Jurkat, Clone E6-1 (cell line): ENCODE results near the gene ACAP2. TPM values are rescaled to one million over a fixed set of nuclear protein-coding genes. Genes with fewer than 3 reads are reported as not detected.
A peak's percentile ranks its signal among the peaks of the same experiment; 100 is the strongest.
"Not testable (repeated sequence)": the region's sequence is repeated elsewhere in the genome, so short reads cannot be mapped to it uniquely, and the experiment has no call there.

Source experiments
- DNase-seq: peaks from one replicate; pipeline ENCODE4 v3.0.0-alpha.2; 2011; ENCODE audit warnings: low read depth, low spot score
- H3K4me3 ChIP-seq: 2 replicates; pipeline ENCODE4 v1.5.1; 2011; ENCODE audit warnings: mild to moderate bottlenecking, low read length, control low read depth, moderate library complexity
- polyA plus RNA-seq: library from polyadenylated mRNA; unstranded; fragments of >200 nt; gene quantifications from one replicate; pipeline ENCODE4 v1.2.1, GENCODE V29; 2012; ENCODE audit warnings: missing spikeins; ENCODE audit not compliant: insufficient read length, insufficient read depth

Gene ACAP2
- 12.5 TPM for polyA plus RNA-seq

DNA sequence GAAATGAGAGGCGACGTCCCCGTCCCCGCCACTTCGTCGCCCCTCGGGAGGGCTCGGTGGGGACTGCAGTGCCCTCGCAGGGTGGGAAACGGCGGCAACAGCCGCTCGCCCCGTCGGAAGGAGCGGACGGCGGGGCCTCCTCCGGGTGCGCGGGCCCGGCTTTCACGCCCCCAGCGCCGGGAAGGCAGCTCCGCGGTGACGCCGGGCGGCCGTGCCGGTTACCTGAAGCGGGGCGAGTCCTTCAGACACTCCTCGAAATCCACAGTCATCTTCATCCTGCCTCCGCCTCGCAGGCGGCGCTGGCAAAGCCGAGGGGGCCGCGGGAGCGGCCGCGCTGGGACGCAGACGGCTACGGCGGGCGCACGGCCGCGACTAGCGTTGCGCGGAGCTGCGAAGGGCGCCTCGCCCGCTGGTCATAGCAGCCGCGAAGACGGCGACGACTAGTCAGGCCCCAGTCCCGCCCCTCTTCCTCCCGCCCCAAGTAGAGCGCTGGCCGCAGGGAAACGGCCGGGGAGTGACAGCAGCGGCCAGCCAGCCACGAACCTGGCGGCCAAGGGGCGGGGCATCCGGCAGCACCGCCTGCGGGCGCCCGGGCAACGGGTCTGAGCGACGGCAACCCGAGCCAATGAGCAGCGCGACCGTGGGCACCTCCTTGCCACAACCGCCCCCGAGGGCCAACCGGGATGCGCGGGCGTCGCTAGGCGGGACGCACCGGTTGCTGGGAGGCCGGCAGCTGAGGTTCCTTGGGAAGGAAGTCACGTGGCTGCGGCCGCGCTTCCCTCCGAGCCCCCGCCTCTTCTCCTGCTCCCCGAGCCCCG, at the start of gene ACAP2:
TSS of gene ACAP2 (minus strand) at position 448 of the 818 bp plus-strand sequence. CDS start at position 275, 173 bp downstream.
- peak within 1 kb of the TSS; percentile 83 for H3K4me3 ChIP-seq
- peak; percentile 97 for DNase-seq

DNA sequence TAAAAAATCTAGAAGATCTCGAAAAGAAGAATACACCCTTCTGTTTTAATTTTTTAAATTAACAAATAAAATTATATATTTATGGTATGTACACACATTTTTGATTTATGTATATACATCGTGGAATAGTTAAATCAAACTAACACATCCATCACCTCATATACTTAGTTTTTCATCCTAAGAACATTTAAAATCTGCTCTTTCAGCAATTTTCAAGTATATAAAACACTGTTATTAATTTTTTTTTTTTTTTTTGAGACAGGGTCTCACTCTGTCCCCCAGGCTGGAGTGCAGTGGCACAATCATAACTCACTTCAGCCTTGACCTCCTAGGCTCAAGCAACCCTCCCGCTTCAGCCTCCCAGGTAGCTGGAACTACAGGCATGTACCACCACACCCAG, 32.8 kb upstream of the ACAP2 start:
- no peak for DNase-seq
- H3K4me3 ChIP-seq: no peak overlapping the region

DNA sequence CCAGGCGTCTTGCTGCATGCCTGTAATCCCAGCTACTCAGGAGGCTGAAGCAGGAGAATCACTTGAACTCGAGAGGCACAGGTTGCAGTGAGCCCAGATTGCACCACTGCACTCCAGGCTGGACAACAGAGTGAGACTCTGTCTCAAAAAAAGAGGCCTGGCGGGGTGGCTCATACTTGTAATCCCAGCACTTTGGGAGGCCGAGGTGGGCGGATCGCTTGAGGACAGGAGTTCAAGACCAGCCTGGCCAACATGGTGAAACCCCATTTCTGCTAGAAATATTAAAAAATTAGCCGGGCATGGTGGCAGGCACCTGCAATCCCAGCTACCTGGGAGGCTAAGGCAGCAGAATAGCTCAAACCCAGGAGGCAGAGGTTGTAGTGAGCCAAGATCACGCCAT, 32.3 kb upstream of the ACAP2 start:
- H3K4me3 ChIP-seq, DNase-seq: not testable (repeated sequence)

- no peak overlapping the region for H3K4me3 ChIP-seq
- no peak for DNase-seq
Measured at GRCh38 chr3:195468841-195469240, 26.0 kb upstream of the ACAP2 start.

DNA sequence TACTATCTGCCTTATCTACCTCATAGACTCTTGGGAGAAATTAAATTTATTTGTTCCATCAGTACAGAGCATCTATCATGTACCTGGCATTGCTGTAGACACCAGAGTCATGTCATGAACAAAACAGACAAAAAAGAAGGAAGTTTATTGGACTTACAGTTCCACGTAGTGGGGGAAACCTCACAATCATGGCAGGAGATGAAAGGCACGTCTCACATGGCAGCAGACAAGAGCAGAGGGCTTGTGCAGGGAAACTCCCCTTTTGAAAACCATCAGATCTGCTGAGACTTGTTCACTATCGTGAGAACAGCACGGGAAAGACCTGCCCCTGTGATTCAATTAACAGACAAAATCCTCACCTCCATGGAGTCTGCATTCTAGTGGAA, 25.6 kb upstream of the ACAP2 start:
- no peak for DNase-seq
- H3K4me3 ChIP-seq: no peak overlapping the region

- H3K4me3 ChIP-seq: no peak overlapping the region
- no peak for DNase-seq
Measured at GRCh38 chr3:195467641-195468390, 25.0 kb upstream of the ACAP2 start.

DNA sequence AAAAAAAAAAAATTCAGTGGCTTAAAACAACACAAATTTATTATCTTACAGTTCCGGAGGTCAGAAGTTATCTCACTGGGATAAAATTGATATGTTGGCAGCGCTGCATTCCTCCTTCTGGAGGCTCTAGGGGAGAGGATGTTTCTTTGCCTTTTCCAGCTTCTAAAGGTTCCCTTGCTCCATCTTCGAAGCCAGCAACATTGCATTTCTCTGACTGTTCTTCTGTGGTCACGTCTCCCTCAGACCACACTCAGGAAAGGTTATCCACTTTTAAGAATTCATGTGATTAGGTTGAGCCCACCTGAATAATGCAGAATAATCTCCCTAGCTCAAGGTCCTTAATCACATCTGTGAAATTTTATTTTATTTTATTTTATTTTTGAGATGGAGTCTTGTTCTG, 23.4 kb upstream of the ACAP2 start:
- H3K4me3 ChIP-seq: no peak overlapping the region
- no peak for DNase-seq

- DNase-seq, H3K4me3 ChIP-seq: not testable (repeated sequence)
Measured at GRCh38 chr3:195462922-195463321, 20.1 kb upstream of the ACAP2 start.

GRCh38 chr3:195462308-195462610, 19.4 kb upstream of the ACAP2 start:
- DNase-seq: no peak
- no peak overlapping the region for H3K4me3 ChIP-seq

DNA sequence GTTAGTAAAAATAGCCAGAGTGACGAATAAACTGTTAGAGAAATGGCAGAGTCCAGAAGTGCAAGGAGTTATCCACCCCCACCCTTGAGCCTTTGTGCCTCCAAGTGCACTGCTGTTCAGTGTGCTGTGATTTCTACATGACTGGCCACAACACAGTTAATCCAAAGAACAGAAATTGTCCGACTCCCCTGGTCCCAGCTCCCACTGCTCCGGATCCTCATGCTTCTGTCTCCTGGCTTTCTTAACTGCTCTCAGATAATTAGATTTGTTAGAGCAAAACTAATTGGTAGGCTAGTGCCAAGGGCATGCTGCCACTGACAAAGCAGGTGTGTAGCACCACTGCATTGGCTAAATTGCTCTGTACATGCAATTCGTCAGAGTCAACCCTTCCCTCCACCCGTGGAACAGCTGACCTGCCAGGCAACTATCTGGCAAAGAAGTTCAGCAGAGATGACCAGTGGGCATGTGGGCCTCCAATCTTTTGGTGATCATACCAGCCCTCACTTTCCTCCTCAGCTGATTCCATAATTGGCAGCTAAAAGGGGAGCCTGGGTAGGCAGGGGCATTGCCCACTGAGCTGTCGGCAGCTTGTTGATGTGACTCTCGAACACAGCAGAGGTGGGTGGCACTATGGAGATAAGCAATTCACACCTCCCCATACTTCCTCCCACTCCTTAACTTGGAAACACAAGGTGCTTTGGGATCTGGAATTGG, 18.9 kb upstream of the ACAP2 start:
- no peak overlapping the region for H3K4me3 ChIP-seq
- no peak for DNase-seq

DNA sequence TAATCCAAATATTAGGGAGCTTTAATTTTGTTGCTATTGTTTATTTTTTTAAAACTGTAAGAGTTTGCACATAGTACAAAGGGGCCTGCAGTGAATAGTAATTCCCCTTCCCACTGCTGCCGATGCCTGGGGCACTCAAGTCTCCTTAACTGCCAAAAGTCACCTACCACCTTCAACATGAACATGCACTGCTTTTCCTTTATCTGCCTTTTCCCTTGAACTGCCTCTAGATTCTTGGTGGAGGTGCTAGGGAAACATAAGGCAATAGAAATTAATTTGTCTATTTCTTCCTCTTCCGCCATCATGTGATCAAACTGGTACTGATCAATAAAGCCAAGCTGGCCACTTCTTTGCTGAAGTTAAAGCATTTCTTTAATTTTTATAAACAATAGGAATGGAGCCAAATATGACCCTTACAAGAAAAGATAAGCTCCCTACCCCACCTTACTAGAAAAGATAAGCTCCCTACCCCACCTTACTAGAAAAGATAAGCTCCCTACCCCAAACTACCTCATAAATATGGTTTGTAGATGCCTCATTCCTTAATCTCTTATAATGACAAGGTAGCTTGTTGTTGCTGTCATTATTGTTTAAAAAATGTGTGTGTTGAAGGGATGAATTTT, 17.4 kb upstream of the ACAP2 start:
- H3K4me3 ChIP-seq: no peak overlapping the region
- no peak for DNase-seq

- H3K4me3 ChIP-seq: no peak overlapping the region
- peak; percentile 43 for DNase-seq
Measured at GRCh38 chr3:195458316-195458717, 15.5 kb upstream of the ACAP2 start.

DNA sequence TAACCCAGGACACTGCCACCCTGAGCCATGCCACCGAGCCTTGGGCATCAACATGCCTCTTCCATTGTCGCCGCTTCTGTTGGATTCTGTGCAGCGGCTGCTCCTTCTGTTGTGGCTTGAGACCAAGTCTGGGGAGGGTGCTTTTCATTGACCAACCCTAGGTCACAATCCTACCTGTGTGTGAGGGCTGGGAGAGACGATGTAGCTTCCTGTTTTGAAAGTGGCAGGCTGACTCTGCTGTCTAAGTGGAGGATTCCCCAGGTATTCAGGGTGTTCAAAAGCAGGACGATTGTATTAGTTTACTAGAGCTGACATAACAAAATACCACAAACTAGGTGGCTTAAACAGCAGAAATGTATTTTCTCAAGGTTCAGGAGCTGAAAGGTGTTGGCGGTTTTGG, 13.0 kb upstream of the ACAP2 start:
- DNase-seq: no peak
- H3K4me3 ChIP-seq: no peak overlapping the region

DNA sequence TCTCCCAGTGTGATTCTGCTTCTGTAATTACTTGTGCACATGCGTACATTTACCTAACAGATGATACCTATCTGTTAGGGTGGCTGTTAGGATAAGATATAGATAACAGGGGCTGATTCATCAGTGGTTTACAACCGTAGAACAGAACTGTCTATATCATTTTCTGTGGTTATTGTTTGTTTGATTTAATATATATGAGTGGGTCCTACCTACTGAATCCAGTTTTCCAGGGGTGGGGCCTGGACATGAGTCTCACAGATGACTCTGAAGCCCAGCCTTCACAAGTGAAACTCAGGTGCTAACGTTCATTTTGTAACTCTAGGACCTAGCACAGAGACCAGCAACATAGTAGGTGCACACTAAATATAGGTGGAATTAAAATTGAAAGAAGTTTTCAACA, 10.4 kb upstream of the ACAP2 start:
- H3K4me3 ChIP-seq: no peak overlapping the region
- no peak for DNase-seq

- H3K4me3 ChIP-seq: no peak overlapping the region
- no peak for DNase-seq
Measured at GRCh38 chr3:195451373-195452015, 8.7 kb upstream of the ACAP2 start.

DNA sequence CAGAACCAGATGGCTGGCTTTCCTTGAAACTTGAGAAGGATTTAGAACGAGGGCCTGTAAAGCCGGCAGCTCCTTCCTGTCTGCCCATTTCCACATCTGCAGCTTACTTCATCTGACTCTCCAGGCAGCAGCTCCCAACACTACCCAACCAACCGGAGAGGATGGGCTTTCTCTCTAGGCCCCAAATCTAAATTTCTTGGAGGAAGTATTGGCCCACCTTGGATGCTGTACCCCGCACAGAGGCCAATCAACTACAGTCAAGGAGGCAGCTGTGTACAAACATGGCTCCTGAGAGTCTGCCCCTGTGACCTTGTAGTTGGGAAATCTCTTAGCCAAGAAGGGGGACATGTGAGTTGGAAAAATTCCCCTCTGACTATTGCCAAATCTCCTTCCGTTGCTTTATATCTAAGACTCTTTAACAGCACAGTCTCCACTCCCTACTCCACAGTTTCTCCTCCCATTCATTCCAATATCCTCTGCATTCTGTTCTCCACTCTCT, 8.0 kb upstream of the ACAP2 start:
- no peak overlapping the region for H3K4me3 ChIP-seq
- DNase-seq: no peak

DNA sequence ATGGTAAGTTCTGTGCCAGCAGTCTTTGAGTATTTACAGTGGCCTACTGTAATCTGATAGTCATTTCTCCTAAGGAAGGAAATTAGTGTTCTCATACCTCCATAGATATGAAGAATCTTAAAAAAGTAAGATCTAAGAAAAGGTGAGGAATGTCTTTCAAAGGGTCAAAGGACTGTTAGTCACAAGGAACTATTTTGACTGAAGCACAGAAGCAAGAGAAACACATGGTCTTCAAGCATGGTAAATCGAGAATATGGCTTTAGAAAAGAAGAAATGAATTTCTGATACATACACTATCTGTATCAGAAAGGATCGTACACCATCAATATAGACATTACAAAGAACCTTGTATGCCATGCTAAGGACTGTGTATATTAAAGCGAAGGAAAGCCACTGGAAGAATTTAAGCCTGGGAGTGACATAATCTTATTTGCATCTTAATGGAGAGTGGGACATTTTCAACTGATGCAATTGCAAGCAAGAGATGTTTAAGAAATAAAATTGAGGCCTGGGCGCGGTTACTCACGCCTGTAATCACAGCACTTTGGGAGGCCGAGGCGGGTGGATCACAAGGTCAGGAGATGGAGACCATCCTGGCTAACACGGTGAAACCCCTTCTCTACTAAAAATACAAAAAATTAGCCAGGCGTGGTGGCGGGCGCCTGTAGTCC, 5.5 kb upstream of the ACAP2 start:
- H3K4me3 ChIP-seq: no peak overlapping the region
- no peak for DNase-seq

GRCh38 chr3:195447201-195447600, 4.4 kb upstream of the ACAP2 start:
- no peak overlapping the region for H3K4me3 ChIP-seq
- DNase-seq: no peak
